Astrocyte (in vitro differentiated cells and primary cell): ENCODE results near the gene HYPK. TPM values are rescaled to one million over a fixed set of nuclear protein-coding genes. Genes with fewer than 3 reads are reported as not detected.

Source experiments
- DNase-seq: peaks from one replicate; pipeline ENCODE4 v3.0.0-alpha.2; 2010; ENCODE audit warnings: low read depth
- FAIRE-seq: peaks from 2 replicates; lab custom pipeline; 2011; peaks lifted over from hg19 to GRCh38; lab: Jason Lieb, UNC
- H2AFZ ChIP-seq: 2 replicates; pipeline ENCODE4 v1.6.0; 2012; ENCODE audit warnings: low read depth, low read length, inconsistent platforms
- H3K27ac ChIP-seq: 2 replicates; pipeline ENCODE4 v1.5.1; 2011; ENCODE audit warnings: low read depth, low read length, inconsistent platforms
- H3K27me3 ChIP-seq: 2 replicates; pipeline ENCODE4 v1.6.0; 2011; ENCODE audit warnings: low read length, inconsistent platforms; ENCODE audit not compliant: insufficient read depth
- H3K36me3 ChIP-seq: 2 replicates; pipeline ENCODE4 v1.5.1; 2011; ENCODE audit warnings: low read length, inconsistent platforms; ENCODE audit not compliant: insufficient read depth
- H3K4me1 ChIP-seq: 2 replicates; pipeline ENCODE4 v1.5.1; 2011; ENCODE audit warnings: low read length, inconsistent platforms; ENCODE audit not compliant: insufficient read depth
- H3K4me2 ChIP-seq: 2 replicates; pipeline ENCODE4 v1.6.0; 2012; ENCODE audit warnings: low read length, inconsistent platforms
- H3K4me3 ChIP-seq: 2 replicates; pipeline ENCODE4 v1.5.1; 2011; ENCODE audit warnings: low read depth, mild to moderate bottlenecking, low read length, inconsistent platforms; ENCODE audit not compliant: insufficient read depth
- H3K79me2 ChIP-seq: 2 replicates; pipeline ENCODE4 v1.6.0; 2012; ENCODE audit warnings: mild to moderate bottlenecking, low read length, inconsistent platforms; ENCODE audit not compliant: insufficient read depth
- H3K9ac ChIP-seq: 2 replicates; pipeline ENCODE4 v1.6.0; 2012; ENCODE audit warnings: mild to moderate bottlenecking, low read length, inconsistent platforms
- H3K9me3 ChIP-seq: 2 replicates; pipeline ENCODE4 v1.5.1; 2012; ENCODE audit warnings: low read depth, mild to moderate bottlenecking, low read length, inconsistent platforms; ENCODE audit not compliant: insufficient read depth
- H4K20me1 ChIP-seq: 2 replicates; pipeline ENCODE4 v1.6.0; 2012; ENCODE audit warnings: low read length, inconsistent platforms; ENCODE audit not compliant: insufficient read depth
- H3K27ac Mint-ChIP-seq: one replicate; pipeline ENCODE4 v1.8.0; 2021; ENCODE audit warnings: mild to moderate bottlenecking, mixed read lengths; ENCODE audit not compliant: unreplicated experiment
- H3K27me3 Mint-ChIP-seq: one replicate; pipeline ENCODE4 v1.8.0; 2021; ENCODE audit warnings: low read depth, mixed read lengths; ENCODE audit not compliant: unreplicated experiment
- H3K36me3 Mint-ChIP-seq: one replicate; pipeline ENCODE4 v1.8.0; 2021; ENCODE audit warnings: low read depth, mixed read lengths; ENCODE audit not compliant: unreplicated experiment
- H3K4me1 Mint-ChIP-seq: one replicate; pipeline ENCODE4 v1.8.0; 2021; ENCODE audit warnings: low read depth, mixed read lengths; ENCODE audit not compliant: unreplicated experiment
- H3K4me3 Mint-ChIP-seq: one replicate; pipeline ENCODE4 v1.8.0; 2021; ENCODE audit warnings: mild to moderate bottlenecking, moderate library complexity, mixed read lengths; ENCODE audit not compliant: unreplicated experiment
- H3K9me3 Mint-ChIP-seq: one replicate; pipeline ENCODE4 v1.8.0; 2021; ENCODE audit warnings: mild to moderate bottlenecking, mixed read lengths; ENCODE audit not compliant: unreplicated experiment
- CTCF ChIP-seq: IDR thresholded peaks from 2 replicates; pipeline ENCODE4 v1.5.1; 2011; ENCODE audit warnings: low read depth, mild to moderate bottlenecking, inconsistent platforms, low read length, moderate library complexity; ENCODE audit not compliant: insufficient read depth
- EZH2 ChIP-seq: IDR thresholded peaks from 2 replicates; pipeline ENCODE4 v1.6.1; 2012; ENCODE audit warnings: mild to moderate bottlenecking, low read length, inconsistent platforms; ENCODE audit not compliant: insufficient read depth
- total RNA-seq: library from RNA; stranded (reverse); gene quantifications from 2 replicates; pipeline ENCODE4 v1.2.1, GENCODE V29; 2021

Gene HYPK
- total RNA-seq, 1 donor from 2014 or later = 15.7 TPM

GRCh38 chr15:43762824-43763223, 37.6 kb upstream of the HYPK start:
- H3K36me3 Mint-ChIP-seq = peaks cover 13% of the 10 kb centered on the region
- peak overlapping the region; percentile 12 for H3K27ac ChIP-seq

GRCh38 chr15:43763819-43764446, 36.5 kb upstream of the HYPK start:
- H3K4me1 ChIP-seq = no peaks in the 10 kb centered on the region
- no peak overlapping the region for H3K4me2 ChIP-seq
- no peak for TF ChIP-seq EZH2
- no peak for TF ChIP-seq CTCF
- DNase-seq (no peak), FAIRE-seq (no peak)
- Mint-ChIP-seq H3K27me3 (no peaks in the 10 kb centered on the region), H3K4me1 (peaks cover 2% of the 10 kb centered on the region), H3K4me3 (no peak overlapping the region), H3K27ac (peak overlapping the region; percentile 1), H3K9me3 (no peaks in the 10 kb centered on the region), H3K36me3 (peaks cover 13% of the 10 kb centered on the region)
- H3K27ac ChIP-seq = no peak overlapping the region
- peaks cover 78% of the 10 kb centered on the region for H3K36me3 ChIP-seq
- H4K20me1 ChIP-seq = peaks cover 80% of the 10 kb centered on the region
- H3K79me2 ChIP-seq = peaks cover 23% of the 10 kb centered on the region
- no peaks in the 10 kb centered on the region for H3K27me3 ChIP-seq
- H3K4me3 ChIP-seq = no peak overlapping the region
- H2AFZ ChIP-seq = no peak overlapping the region
- no peak overlapping the region for H3K9ac ChIP-seq
- no peaks in the 10 kb centered on the region for H3K9me3 ChIP-seq

More at GRCh38 chr15:43762824-43763223, 37.6 kb upstream of the HYPK start:
- Histone ChIP-seq H3K4me1 (no peaks in the 10 kb centered on the region), H3K27me3 (no peaks in the 10 kb centered on the region), H4K20me1 (peaks cover 74% of the 10 kb centered on the region), H3K36me3 (peaks cover 69% of the 10 kb centered on the region), H3K4me2 (no peak overlapping the region), H3K9me3 (no peaks in the 10 kb centered on the region), H3K79me2 (peaks cover 31% of the 10 kb centered on the region), H3K4me3 (no peak overlapping the region), H2AFZ (no peak overlapping the region), H3K9ac (no peak overlapping the region)
- Mint-ChIP-seq H3K27ac (no peak overlapping the region), H3K9me3 (no peaks in the 10 kb centered on the region), H3K4me1 (peaks cover 2% of the 10 kb centered on the region), H3K4me3 (no peak overlapping the region), H3K27me3 (no peaks in the 10 kb centered on the region)
- TF ChIP-seq CTCF (no peak), EZH2 (no peak)
- FAIRE-seq = no peak
- DNase-seq = no peak

GRCh38 chr15:43769584-43770228, 30.7 kb upstream of the HYPK start:
- H3K4me1 Mint-ChIP-seq = no peaks in the 10 kb centered on the region
- FAIRE-seq = peak; percentile 37
- no peak overlapping the region for H3K4me2 ChIP-seq
- H4K20me1 ChIP-seq = peaks cover 62% of the 10 kb centered on the region
- no peaks in the 10 kb centered on the region for H3K27me3 Mint-ChIP-seq
- peak; percentile 38 for DNase-seq
- H3K9ac ChIP-seq = no peak overlapping the region
- H3K4me3 ChIP-seq = no peak overlapping the region
- H3K9me3 Mint-ChIP-seq = no peaks in the 10 kb centered on the region
- H3K4me1 ChIP-seq = no peaks in the 10 kb centered on the region
- peaks cover 15% of the 10 kb centered on the region for H3K36me3 Mint-ChIP-seq
- H3K27ac ChIP-seq = no peak overlapping the region
- H3K9me3 ChIP-seq = no peaks in the 10 kb centered on the region
- no peaks in the 10 kb centered on the region for H3K27me3 ChIP-seq
- H3K79me2 ChIP-seq = peaks cover 7% of the 10 kb centered on the region
- no peak overlapping the region for H2AFZ ChIP-seq
- H3K36me3 ChIP-seq = peaks cover 81% of the 10 kb centered on the region
- TF ChIP-seq CTCF (peak; percentile 96), EZH2 (no peak)
- no peak overlapping the region for H3K4me3 Mint-ChIP-seq
- no peak overlapping the region for H3K27ac Mint-ChIP-seq
